Fibroblast of lung (primary cell): ENCODE results near the gene SLC9A8.

Source experiments
- CTCF ChIP-seq, 2 donors: IDR thresholded peaks in 1 of 2; conservative IDR thresholded peaks in 1 of 2; 1 replicate in 1 of 2; 2 replicates in 1 of 2; pipeline ENCODE4 v1.5.1; 2011 to 2012; ENCODE audit warnings: low read length in 2 of 2, control low read depth in 1 of 2, inconsistent platforms in 1 of 2, low read depth in 1 of 2, mild to moderate bottlenecking in 1 of 2
- EZH2 ChIP-seq: IDR thresholded peaks from 2 replicates; pipeline ENCODE4 v1.5.1; 2012; ENCODE audit warnings: low read length, control low read depth, mild to moderate bottlenecking; ENCODE audit errors: missing control alignments

- TF ChIP-seq CTCF (conservative IDR thresholded peaks at IDR 0.05 in 1 of 2, IDR thresholded peaks at IDR 0.05 in 1 of 2; ENCODE audit: low read depth in 1 of 2, low read length in 2 of 2): no peak
- no peak for TF ChIP-seq EZH2
These were observed 123.8 kb downstream of the SLC9A8 start, which contains the start of gene RNF114 for GRCh38 chr20:49936153-49937026.
